GM23338 (cell line): ENCODE results near the gene KCNA1. TPM values are rescaled to one million over a fixed set of nuclear protein-coding genes. Genes with fewer than 3 reads are reported as not detected.

Experiments
- ATAC-seq: fragments of 200-7000 bp; cut with Tn5 transposase; 3 replicates; pipeline ENCODE4 v1.9.1; 2020
- DNase-seq: peaks from one replicate; pipeline ENCODE4 v3.0.0-alpha.2; 2015; ENCODE audit warnings: low spot score
- H2AFZ ChIP-seq: fragments of 200-600 bp; sonication (generic); 2 replicates; pipeline ENCODE4 v1.8.0; 2016; ENCODE audit warnings: antibody characterized with exemption, mild to moderate bottlenecking, moderate library complexity
- H3F3A ChIP-seq: fragments of 200-600 bp; sonication (generic); replicated peaks from 2 replicates; pipeline ENCODE4 v1.8.0; 2017; ENCODE audit warnings: antibody characterized with exemption, mixed run types, low read depth
- H3K27ac ChIP-seq: fragments of 200-600 bp; sonication (generic); 2 replicates; pipeline ENCODE4 v1.6.1; 2016; ENCODE audit warnings: low read depth
- H3K27me3 ChIP-seq: fragments of 200-600 bp; sonication (generic); 2 replicates; pipeline ENCODE4 v1.8.0; 2016; ENCODE audit warnings: mild to moderate bottlenecking, mixed run types, moderate library complexity; ENCODE audit not compliant: insufficient read depth
- H3K36me3 ChIP-seq: fragments of 200-600 bp; sonication (generic); 2 replicates; pipeline ENCODE4 v1.8.0; 2016; ENCODE audit warnings: mild to moderate bottlenecking; ENCODE audit not compliant: insufficient read depth
- H3K4me1 ChIP-seq: fragments of 200-600 bp; sonication (generic); 2 replicates; pipeline ENCODE4 v1.8.0; 2016; ENCODE audit warnings: mild to moderate bottlenecking, moderate library complexity; ENCODE audit not compliant: insufficient read depth
- H3K4me2 ChIP-seq: fragments of 200-600 bp; sonication (generic); 2 replicates; pipeline ENCODE4 v1.7.1; 2017; ENCODE audit warnings: mixed run types
- H3K4me3 ChIP-seq: fragments of 200-600 bp; sonication (generic); 2 replicates; pipeline ENCODE4 v1.6.1; 2016; ENCODE audit warnings: mixed run types
- H3K79me2 ChIP-seq: fragments of 200-600 bp; sonication (generic); replicated peaks from 2 replicates; pipeline ENCODE4 v1.8.0; 2017; ENCODE audit warnings: mild to moderate bottlenecking; ENCODE audit not compliant: insufficient read depth
- H3K9me2 ChIP-seq: fragments of 200-600 bp; sonication (generic); 2 replicates; pipeline ENCODE4 v1.8.0; 2017; ENCODE audit not compliant: insufficient read depth
- H4K20me1 ChIP-seq: fragments of 200-600 bp; sonication (generic); replicated peaks from 2 replicates; pipeline ENCODE4 v1.8.0; 2017; ENCODE audit warnings: mild to moderate bottlenecking; ENCODE audit not compliant: insufficient read depth
- H3K27ac Mint-ChIP-seq: 2 replicates; pipeline ENCODE4 v1.8.0; 2020; ENCODE audit warnings: inconsistent platforms, mild to moderate bottlenecking, moderate library complexity, mixed read lengths
- H3K27me3 Mint-ChIP-seq: 3 replicates; pipeline ENCODE4 v1.8.0; 2022; ENCODE audit warnings: low read depth, mild to moderate bottlenecking, moderate library complexity, mixed read lengths, inconsistent platforms; ENCODE audit not compliant: insufficient read depth, poor library complexity
- H3K36me3 Mint-ChIP-seq: 3 replicates; pipeline ENCODE4 v1.8.0; 2021; ENCODE audit warnings: low read depth, mild to moderate bottlenecking, inconsistent platforms, moderate library complexity, mixed read lengths
- H3K4me1 Mint-ChIP-seq: 3 replicates; pipeline ENCODE4 v1.8.0; 2020; ENCODE audit warnings: mild to moderate bottlenecking, inconsistent platforms, mixed read lengths
- H3K4me3 Mint-ChIP-seq: 3 replicates; pipeline ENCODE4 v1.8.0; 2021; ENCODE audit warnings: moderate library complexity, mild to moderate bottlenecking, inconsistent platforms, mixed read lengths
- H3K9me3 Mint-ChIP-seq: 3 replicates; pipeline ENCODE4 v1.8.0; 2020; ENCODE audit warnings: moderate library complexity, mild to moderate bottlenecking, inconsistent platforms, mixed read lengths
- CREB1 ChIP-seq: fragments of 250-450 bp; sonication (Bioruptor Pico); IDR thresholded peaks from 2 replicates; pipeline ENCODE4 v1.5.0; 2020; ENCODE audit warnings: low read depth, mild to moderate bottlenecking, moderate library complexity
- JUNB ChIP-seq: IDR thresholded peaks from one replicate; pipeline ENCODE4 v1.6.1; 2016; ENCODE audit warnings: antibody characterized with exemption; ENCODE audit not compliant: unreplicated experiment
- NANOG ChIP-seq: IDR thresholded peaks from 2 replicates; pipeline ENCODE4 v1.6.1; 2016; ENCODE audit warnings: antibody characterized with exemption, borderline replicate concordance
- POLR2AphosphoS5 ChIP-seq: IDR thresholded peaks from 2 replicates; pipeline ENCODE4 v1.6.1; 2016; ENCODE audit warnings: antibody characterized with exemption, low read depth
- STAT1 ChIP-seq: IDR thresholded peaks from one replicate; pipeline ENCODE4 v1.6.1; 2016; ENCODE audit warnings: antibody characterized with exemption; ENCODE audit not compliant: unreplicated experiment
- ZNF114 ChIP-seq: fragments of 250-450 bp; sonication (Bioruptor Pico); IDR thresholded peaks from 2 replicates; pipeline ENCODE4 v1.5.0; 2020; ENCODE audit warnings: mild to moderate bottlenecking, moderate library complexity
- polyA plus RNA-seq: library from polyadenylated mRNA; unstranded; fragments of >200 nt; fragmentation: Nextera tagmentation; extraction: Ambion mirVana; gene quantifications from 2 replicates; pipeline ENCODE4 v1.2.1, GENCODE V29; 2016
- total RNA-seq: library from RNA; depleted of rRNA; stranded (reverse); fragments of >200 nt; shearing (Covaris generic); gene quantifications from 2 replicates; pipeline ENCODE4 v1.2.3, GENCODE V29; 2014
- TF ChIP-seq, protein P1 (sequence below), 2 experiments: fragments of 200-600 bp in 1 of 2; sonication (generic) in 1 of 2; conservative IDR thresholded peaks; 2 replicates each; pipeline versions ENCODE4 v1.5.1 to v1.6.1; 2016 to 2017; ENCODE audit warnings: antibody characterized with exemption in 2 of 2, low read depth in 2 of 2, mild to moderate bottlenecking in 2 of 2, moderate library complexity in 1 of 2
- TF ChIP-seq, protein P2 (sequence below): IDR thresholded peaks from one replicate; pipeline ENCODE4 v1.6.1; 2018; ENCODE audit warnings: antibody characterized with exemption; ENCODE audit not compliant: unreplicated experiment
- TF ChIP-seq, protein P3 (sequence below): IDR thresholded peaks from 2 replicates; pipeline ENCODE4 v1.6.1; 2016; ENCODE audit warnings: antibody characterized with exemption
- TF ChIP-seq, protein P4 (sequence below): fragments of 250-450 bp; sonication (Bioruptor Pico); IDR thresholded peaks from 2 replicates; pipeline ENCODE4 v1.5.0; 2020; ENCODE audit warnings: mild to moderate bottlenecking, moderate library complexity

Gene KCNA1
- total and polyA plus RNA-seq, 2 experiments from 2014 or later, result 0.10 to 1.2 TPM

DNA sequence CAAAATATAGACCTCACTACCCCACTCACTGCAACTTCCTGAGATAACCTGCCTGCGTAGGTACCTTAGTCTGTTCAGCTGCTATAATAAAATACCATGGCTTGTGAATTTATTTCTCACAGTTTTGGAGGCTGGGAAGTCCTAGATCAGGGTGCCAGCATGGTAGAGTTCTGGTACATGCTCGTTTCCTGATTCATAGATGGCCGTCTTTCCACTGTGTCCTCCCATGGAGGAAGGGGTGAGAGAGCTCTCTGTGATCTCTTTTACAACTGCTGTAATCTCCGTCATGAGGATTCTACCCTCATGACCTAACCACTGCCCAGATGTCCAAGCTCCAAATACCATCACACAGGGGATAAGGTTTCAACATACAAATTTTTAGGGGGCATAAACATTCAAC lies 49.7 kb downstream of the KCNA1 start:
- Mint-ChIP-seq H3K4me1 (peaks cover 19% of the 10 kb centered on the region), H3K27me3 (peaks cover 5% of the 10 kb centered on the region), H3K36me3 (no peaks in the 10 kb centered on the region), H3K27ac (no peak overlapping the region), H3K9me3 (no peaks in the 10 kb centered on the region), H3K4me3 (no peak overlapping the region)
- Histone ChIP-seq H3K27ac (no peak overlapping the region), H3K4me2 (no peak overlapping the region), H3K4me1 (no peaks in the 10 kb centered on the region), H3F3A (no peaks in the 10 kb centered on the region), H3K27me3 (no peaks in the 10 kb centered on the region), H2AFZ (no peak overlapping the region), H4K20me1 (no peaks in the 10 kb centered on the region; the same call in 1 of the 2 replicates), H3K9me2 (peaks cover 6% of the 10 kb centered on the region; the same call in 1 of the 2 replicates), H3K4me3 (no peak overlapping the region), H3K79me2 (no peaks in the 10 kb centered on the region), H3K36me3 (no peaks in the 10 kb centered on the region)
- DNase-seq, result no peak
- ATAC-seq, result no peak
- TF ChIP-seq POLR2AphosphoS5, result no peak
- TF ChIP-seq STAT1, result no peak
- no peak for TF ChIP-seq NANOG
- no peak for TF ChIP-seq JUNB
- TF ChIP-seq ZNF114, result no peak
- TF ChIP-seq, protein P1, sequence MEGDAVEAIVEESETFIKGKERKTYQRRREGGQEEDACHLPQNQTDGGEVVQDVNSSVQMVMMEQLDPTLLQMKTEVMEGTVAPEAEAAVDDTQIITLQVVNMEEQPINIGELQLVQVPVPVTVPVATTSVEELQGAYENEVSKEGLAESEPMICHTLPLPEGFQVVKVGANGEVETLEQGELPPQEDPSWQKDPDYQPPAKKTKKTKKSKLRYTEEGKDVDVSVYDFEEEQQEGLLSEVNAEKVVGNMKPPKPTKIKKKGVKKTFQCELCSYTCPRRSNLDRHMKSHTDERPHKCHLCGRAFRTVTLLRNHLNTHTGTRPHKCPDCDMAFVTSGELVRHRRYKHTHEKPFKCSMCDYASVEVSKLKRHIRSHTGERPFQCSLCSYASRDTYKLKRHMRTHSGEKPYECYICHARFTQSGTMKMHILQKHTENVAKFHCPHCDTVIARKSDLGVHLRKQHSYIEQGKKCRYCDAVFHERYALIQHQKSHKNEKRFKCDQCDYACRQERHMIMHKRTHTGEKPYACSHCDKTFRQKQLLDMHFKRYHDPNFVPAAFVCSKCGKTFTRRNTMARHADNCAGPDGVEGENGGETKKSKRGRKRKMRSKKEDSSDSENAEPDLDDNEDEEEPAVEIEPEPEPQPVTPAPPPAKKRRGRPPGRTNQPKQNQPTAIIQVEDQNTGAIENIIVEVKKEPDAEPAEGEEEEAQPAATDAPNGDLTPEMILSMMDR (conservative IDR thresholded peaks at IDR 0.05; ENCODE audit: low read depth in 2 of 2), result no peak
- TF ChIP-seq, protein P2, sequence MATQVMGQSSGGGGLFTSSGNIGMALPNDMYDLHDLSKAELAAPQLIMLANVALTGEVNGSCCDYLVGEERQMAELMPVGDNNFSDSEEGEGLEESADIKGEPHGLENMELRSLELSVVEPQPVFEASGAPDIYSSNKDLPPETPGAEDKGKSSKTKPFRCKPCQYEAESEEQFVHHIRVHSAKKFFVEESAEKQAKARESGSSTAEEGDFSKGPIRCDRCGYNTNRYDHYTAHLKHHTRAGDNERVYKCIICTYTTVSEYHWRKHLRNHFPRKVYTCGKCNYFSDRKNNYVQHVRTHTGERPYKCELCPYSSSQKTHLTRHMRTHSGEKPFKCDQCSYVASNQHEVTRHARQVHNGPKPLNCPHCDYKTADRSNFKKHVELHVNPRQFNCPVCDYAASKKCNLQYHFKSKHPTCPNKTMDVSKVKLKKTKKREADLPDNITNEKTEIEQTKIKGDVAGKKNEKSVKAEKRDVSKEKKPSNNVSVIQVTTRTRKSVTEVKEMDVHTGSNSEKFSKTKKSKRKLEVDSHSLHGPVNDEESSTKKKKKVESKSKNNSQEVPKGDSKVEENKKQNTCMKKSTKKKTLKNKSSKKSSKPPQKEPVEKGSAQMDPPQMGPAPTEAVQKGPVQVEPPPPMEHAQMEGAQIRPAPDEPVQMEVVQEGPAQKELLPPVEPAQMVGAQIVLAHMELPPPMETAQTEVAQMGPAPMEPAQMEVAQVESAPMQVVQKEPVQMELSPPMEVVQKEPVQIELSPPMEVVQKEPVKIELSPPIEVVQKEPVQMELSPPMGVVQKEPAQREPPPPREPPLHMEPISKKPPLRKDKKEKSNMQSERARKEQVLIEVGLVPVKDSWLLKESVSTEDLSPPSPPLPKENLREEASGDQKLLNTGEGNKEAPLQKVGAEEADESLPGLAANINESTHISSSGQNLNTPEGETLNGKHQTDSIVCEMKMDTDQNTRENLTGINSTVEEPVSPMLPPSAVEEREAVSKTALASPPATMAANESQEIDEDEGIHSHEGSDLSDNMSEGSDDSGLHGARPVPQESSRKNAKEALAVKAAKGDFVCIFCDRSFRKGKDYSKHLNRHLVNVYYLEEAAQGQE, result no peak
- TF ChIP-seq, protein P3, sequence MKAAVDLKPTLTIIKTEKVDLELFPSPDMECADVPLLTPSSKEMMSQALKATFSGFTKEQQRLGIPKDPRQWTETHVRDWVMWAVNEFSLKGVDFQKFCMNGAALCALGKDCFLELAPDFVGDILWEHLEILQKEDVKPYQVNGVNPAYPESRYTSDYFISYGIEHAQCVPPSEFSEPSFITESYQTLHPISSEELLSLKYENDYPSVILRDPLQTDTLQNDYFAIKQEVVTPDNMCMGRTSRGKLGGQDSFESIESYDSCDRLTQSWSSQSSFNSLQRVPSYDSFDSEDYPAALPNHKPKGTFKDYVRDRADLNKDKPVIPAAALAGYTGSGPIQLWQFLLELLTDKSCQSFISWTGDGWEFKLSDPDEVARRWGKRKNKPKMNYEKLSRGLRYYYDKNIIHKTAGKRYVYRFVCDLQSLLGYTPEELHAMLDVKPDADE, result no peak
- TF ChIP-seq CREB1 (CRISPR knock-in tag), result no peak
- TF ChIP-seq, protein P4, sequence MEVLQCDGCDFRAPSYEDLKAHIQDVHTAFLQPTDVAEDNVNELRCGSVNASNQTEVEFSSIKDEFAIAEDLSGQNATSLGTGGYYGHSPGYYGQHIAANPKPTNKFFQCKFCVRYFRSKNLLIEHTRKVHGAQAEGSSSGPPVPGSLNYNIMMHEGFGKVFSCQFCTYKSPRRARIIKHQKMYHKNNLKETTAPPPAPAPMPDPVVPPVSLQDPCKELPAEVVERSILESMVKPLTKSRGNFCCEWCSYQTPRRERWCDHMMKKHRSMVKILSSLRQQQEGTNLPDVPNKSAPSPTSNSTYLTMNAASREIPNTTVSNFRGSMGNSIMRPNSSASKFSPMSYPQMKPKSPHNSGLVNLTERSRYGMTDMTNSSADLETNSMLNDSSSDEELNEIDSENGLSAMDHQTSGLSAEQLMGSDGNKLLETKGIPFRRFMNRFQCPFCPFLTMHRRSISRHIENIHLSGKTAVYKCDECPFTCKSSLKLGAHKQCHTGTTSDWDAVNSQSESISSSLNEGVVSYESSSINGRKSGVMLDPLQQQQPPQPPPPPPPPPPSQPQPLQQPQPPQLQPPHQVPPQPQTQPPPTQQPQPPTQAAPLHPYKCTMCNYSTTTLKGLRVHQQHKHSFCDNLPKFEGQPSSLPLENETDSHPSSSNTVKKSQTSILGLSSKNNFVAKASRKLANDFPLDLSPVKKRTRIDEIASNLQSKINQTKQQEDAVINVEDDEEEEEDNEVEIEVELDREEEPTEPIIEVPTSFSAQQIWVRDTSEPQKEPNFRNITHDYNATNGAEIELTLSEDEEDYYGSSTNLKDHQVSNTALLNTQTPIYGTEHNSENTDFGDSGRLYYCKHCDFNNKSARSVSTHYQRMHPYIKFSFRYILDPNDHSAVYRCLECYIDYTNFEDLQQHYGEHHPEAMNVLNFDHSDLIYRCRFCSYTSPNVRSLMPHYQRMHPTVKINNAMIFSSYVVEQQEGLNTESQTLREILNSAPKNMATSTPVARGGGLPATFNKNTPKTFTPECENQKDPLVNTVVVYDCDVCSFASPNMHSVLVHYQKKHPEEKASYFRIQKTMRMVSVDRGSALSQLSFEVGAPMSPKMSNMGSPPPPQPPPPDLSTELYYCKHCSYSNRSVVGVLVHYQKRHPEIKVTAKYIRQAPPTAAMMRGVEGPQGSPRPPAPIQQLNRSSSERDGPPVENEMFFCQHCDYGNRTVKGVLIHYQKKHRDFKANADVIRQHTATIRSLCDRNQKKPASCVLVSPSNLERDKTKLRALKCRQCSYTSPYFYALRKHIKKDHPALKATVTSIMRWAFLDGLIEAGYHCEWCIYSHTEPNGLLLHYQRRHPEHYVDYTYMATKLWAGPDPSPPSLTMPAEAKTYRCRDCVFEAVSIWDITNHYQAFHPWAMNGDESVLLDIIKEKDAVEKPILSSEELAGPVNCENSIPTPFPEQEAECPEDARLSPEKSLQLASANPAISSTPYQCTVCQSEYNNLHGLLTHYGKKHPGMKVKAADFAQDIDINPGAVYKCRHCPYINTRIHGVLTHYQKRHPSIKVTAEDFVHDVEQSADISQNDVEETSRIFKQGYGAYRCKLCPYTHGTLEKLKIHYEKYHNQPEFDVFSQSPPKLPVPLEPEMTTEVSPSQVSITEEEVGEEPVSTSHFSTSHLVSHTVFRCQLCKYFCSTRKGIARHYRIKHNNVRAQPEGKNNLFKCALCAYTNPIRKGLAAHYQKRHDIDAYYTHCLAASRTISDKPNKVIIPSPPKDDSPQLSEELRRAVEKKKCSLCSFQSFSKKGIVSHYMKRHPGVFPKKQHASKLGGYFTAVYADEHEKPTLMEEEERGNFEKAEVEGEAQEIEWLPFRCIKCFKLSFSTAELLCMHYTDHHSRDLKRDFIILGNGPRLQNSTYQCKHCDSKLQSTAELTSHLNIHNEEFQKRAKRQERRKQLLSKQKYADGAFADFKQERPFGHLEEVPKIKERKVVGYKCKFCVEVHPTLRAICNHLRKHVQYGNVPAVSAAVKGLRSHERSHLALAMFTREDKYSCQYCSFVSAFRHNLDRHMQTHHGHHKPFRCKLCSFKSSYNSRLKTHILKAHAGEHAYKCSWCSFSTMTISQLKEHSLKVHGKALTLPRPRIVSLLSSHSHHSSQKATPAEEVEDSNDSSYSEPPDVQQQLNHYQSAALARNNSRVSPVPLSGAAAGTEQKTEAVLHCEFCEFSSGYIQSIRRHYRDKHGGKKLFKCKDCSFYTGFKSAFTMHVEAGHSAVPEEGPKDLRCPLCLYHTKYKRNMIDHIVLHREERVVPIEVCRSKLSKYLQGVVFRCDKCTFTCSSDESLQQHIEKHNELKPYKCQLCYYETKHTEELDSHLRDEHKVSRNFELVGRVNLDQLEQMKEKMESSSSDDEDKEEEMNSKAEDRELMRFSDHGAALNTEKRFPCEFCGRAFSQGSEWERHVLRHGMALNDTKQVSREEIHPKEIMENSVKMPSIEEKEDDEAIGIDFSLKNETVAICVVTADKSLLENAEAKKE (CRISPR knock-in tag), result no peak
